ENCODE measurements around the gene SCNM1.

The SCNM1 gene
- 37.0 to 48.1 reads per million in 2 experiments for total RNA-seq

- DNase-seq (ENCODE audit: low read depth): peak; percentile 97
These were observed at the start of gene SCNM1, which contains the start of gene LYSMD1 for GRCh38 chr1:151165738-151166504. Gene SCNM1, plus strand, starts transcription at chr1:151166144. Its CDS starts 9 bp downstream, at chr1:151166153. Gene LYSMD1, minus strand, starts transcription at chr1:151165902. Its CDS starts 644 bp downstream, at chr1:151165258.

GRCh38 chr1:151124763-151125403, 41.1 kb upstream of the SCNM1 start:
- DNase-seq (ENCODE audit: low read depth): no peak

GRCh38 chr1:151128800-151129199, 37.1 kb upstream of the SCNM1 start:
- no peak for DNase-seq (ENCODE audit: low read depth)

DNA sequence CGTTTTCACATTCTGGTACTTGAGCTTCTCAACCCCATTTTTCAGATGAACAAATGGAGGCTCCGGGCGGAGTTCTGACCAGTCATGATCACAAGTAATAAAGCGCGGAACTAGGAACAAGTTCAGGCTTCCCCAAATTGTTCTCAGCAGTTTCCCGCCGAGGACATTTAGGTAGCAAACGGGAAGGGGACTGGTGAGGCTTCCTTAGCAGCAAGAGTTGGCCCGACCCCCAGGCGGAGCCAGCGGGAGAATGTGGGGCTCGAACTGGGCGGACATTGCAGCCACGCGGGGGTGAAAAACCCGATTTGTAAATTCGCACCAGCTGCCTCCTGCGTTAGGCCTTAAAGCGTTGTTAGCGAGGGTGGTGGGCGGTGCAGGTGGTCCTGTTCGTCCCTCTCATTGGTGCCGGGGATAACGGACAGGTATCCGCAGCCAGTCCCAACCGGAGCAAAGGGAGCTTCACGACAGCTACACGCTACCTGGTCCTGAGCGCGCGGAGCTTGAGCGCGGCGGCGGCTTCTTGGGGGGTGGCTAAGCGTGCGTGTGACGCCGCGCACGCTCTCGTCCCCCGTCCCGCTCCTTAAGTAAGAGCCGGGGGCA, 34.9 kb upstream of the SCNM1 start:
- DNase-seq (ENCODE audit: low read depth): peak; percentile 62

DNA sequence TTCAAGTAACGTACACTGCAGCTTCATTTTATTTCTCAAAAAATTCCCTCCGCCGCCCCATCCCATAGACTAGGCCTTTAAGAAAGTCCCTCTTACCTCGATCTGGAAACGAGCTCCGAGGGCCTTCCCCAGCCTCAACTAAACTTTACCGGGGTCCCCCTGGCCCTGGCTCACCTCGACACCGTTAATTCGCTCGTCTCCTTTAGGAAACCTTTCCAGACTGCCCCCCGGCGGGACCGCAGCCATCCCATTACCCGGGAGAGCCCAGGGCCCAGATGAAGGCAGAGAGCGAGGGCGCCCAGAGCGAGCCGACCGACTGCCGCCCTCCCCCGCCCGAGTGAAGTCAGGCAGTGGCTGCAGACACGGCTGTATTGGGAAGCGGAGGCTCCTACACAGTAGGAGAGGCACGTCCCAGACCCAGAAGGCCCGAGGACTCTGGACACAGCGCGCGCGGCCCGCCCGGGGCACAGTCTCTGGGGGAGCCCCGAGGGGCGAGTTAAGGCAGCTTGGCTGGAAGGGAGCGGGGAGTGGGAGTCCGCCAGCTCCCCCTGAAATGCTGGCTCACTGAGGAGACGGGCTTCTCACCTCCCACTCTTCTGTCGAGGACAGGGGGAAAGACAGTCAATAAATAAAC, 34.1 kb upstream of the SCNM1 start:
- no peak for DNase-seq (ENCODE audit: low read depth)

DNA sequence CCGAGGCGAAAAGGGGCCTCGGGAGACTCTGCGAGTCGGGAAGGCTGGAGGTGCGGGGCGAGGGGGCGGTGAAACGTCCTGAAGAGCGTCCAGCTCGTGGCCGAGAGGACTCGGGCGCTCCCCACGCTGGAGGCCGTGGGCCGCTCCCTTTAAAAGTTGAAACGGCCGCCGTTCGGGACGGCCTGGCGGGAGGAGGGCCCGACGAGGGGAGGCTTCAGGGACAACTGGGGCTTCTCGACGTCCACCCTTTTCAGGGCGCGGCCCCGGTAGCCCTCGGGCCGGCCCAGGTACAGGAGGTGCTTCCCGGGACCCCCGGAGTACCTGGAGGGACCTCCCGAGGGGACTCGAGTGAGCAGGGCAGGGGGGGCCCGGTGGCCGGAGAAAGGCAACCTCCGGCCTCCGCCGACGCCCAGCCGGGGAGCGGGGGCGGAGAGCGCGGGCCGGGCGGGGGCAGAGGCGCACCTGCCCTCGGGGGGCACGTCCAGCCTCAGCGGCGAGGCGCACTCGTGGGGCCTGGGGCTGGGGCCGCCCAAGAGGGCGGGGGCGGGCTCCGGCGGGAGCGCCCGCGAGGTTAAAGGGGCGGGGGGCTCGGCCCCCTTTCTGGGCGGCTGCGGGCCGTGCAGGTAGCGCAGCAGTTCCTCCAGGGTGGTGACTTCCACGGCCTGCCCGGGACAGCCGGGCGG, 33.5 kb upstream of the SCNM1 start:
- no peak for DNase-seq (ENCODE audit: low read depth)

DNA sequence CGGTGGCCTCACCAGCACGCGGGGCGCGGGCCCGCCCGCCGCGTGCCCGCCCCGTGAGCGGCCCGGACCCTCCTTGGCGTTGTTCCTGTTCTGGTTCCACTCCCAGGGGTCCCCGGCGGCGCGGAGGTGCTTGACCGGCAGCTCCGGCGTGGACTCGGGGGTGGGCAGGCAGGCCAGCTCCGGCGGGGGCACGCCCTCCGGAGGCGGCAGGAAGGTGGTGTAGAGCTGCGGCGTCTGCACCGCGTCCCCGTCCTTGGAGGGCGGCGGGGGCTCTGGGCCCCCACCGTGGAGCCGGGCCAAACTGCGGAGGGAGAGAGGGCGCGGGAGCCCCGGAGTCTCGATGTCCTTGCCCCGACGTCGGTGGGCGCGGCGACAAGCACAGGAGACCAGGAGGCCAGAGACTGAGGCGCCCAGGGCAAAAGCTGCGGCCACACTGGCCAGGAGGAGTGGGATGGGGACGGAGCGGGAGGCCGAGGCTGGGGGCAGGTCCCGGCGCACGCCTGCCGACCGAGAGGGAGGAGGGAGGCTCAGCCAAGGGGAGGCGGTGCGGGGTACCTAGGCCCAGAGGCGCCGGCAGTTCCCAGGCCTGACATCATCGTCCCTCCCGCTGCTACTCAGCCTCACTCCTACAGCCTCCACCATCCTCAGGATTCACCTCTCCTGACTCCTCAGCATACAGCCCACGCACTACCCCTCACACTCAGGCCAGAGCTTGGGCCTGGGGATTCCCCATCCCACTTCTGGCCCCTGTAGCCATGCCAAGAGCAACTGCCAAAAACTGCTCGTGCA, 32.7 kb upstream of the SCNM1 start:
- DNase-seq (ENCODE audit: low read depth): no peak

DNA sequence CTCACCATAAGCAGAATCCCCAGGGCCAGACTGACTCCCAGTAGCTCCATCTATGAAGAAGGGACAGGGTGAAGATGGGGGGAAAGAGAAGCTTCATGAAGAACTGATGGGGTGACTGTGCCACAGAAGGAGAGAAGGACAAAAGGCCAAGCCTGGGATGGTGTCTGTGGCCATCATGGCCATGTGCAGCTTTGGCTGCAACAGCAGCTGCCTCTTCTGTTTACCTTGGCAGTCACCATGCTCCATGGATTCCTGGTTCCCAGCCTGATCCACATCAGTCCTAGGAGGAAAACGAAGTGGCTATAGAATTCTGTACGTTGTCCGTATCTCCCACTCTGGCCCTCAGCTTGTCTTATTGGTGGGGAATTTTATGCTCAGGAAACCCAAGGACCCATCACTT, 31.5 kb upstream of the SCNM1 start:
- DNase-seq (ENCODE audit: low read depth): no peak

DNA sequence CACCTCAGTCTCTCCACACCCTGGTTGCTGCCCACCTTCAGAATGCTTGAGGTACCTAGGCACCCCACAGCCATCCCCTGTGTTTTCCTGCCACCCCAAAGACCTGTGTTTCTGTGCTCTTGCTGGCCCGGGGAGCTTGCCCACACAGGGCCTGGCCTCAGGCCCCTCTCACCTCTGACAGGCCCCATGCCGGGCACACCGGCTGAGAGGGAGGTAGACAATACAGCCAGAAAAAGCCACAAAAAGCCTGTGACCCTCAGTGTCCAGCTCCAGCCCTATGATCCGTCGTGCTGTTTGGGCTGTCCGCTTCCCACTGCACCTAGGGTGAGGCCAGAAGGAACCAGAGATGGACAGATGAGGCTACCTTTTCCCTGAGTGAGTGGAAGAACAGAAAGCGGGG, 31.0 kb upstream of the SCNM1 start:
- no peak for DNase-seq (ENCODE audit: low read depth)

GRCh38 chr1:151135433-151136385, 30.2 kb upstream of the SCNM1 start:
- no peak for DNase-seq (ENCODE audit: low read depth)

GRCh38 chr1:151137789-151138188, 28.2 kb upstream of the SCNM1 start:
- DNase-seq (ENCODE audit: low read depth): no peak

DNA sequence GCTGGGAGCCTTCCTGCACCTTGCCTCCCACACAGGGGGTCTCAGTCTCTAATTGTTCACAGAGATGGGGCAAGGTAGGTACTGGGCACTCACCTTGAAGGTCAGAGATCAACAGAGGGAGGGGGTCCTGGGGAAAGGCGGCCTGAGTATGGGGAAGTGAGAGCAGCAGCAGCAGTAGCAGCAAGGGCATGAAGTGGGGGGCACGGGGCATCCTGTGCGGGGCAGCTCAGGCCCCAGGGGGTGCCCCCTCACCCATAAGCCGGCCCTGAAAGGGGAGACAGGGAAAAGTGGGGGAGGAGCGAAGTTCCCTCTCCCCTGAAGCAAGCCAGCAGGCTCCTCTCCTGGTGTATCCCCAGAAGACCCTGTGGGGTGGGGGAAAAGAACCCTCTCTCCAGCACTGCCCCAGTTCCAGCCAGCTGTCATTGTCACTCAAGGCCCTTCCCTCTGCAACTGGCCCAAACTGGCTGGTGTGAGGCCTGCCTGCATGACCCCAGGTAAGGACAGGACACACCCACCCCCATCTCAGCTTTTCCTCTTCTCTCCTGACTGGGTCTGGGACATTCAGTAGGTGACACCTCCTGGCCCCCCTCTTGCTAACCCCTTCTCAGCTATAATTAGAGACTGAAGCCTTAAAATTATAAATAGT, 23.4 kb upstream of the SCNM1 start:
- DNase-seq (ENCODE audit: low read depth): no peak

DNA sequence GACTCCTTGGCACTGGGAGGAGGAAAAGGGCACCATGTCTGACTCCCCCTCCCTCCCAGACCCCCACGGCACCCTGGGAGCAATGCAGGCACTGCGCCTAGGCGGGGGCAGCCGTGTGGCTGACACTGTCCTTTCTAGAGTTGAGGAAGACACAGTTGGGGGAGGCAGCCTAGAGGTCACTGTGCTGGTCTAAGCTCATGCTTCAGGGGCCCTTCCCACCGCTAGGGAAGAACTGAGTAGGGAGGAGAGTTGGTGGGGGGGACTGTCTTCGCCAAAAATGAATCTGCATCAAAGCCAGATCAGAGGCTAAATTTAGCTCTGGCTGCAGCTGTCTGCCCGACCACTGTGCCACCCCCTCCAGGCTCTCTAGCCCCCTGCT, 22.9 kb upstream of the SCNM1 start:
- DNase-seq (ENCODE audit: low read depth): no peak

DNA sequence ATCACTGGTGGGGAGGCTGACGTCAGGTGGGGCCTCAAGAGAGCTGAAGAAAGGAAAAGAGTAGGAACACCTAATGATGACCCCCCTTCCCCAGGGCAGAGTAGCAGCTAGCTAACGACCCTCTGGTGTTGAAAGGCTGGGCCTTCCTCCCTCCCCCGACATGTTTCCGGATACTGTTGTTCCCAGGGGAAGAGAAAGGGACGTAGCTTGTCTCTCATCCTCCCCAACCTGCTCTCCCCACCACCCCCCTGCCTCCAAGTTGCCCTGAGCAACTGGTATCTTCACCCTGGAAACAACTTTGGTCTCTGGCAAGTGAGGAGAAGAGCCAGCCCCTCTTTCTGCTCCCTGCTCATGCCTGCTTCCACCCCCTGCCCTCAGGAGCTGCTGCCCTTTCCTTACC, 22.0 kb upstream of the SCNM1 start:
- DNase-seq (ENCODE audit: low read depth): no peak

DNA sequence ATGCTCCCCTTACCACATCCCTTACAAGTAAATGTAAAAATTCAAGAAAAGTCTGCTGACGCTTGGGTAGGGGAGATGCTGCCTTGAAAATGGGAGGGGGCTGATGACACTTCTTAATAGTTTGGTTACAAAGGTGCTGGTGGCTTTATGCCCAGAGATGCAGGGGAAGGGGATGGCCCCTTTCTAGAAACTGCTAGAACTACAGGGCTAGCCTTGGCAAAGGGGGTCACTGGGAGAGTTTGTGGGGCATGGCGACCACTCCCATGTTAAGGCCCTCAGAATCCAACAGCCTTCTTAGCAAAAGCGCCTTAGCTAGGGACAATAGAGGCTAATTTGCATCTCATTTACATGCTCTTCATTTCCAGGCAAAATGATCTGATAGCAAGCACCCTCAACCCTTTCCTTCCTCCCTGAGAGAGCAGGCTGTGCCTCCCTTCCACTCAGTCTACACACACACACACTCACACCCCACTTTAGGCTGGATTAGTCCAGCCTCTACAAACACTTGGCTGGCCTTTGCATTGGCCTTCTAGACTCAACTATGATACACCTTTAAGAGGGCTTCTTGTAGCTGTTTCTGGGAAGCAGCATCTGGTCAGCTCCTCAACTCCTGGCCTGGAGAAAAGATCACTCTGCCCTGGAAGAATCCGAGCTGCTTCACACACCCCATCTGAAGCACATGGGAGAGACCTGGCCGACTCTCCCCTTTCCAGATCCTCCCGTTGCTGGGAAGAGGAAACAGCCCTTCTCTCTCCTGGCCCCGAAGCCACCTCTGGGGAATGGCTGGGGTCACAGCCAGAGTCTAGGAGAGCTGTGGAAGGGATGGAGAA, 21.3 kb upstream of the SCNM1 start:
- DNase-seq (ENCODE audit: low read depth): no peak

- no peak for DNase-seq (ENCODE audit: low read depth)
These were observed 20.5 kb upstream of the SCNM1 start for GRCh38 chr1:151145304-151146071.

DNA sequence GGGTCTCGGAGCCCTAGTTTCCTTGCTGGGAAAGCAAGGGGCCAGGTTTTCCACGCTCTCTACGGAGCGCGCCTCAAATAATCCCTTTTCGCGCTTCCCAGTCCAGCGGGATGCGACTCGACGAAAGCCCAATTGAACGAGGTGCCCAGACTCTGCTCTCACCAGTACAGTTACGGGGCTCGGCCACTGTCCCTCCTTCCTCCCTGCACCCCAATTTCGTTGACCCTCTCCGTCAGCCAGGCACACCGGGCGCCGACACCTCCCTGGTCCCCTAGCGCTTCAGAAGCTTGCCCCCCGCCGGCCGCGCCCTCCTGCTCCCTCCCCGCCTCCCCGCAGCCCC, 19.9 kb upstream of the SCNM1 start:
- no peak for DNase-seq (ENCODE audit: low read depth)
